B cell (primary cell): Measurements from ENCODE around the gene BROX.

Experiments used
- EZH2 ChIP-seq: IDR thresholded peaks from 2 replicates; pipeline ENCODE4 v1.6.1; 2012; ENCODE audit warnings: borderline replicate concordance, low read depth, mild to moderate bottlenecking, moderate library complexity, low read length; ENCODE audit not compliant: insufficient read depth, poor library complexity, severe bottlenecking
- TF ChIP-seq, protein P1 (sequence below): fragments of 200-600 bp; IDR thresholded peaks from one replicate; pipeline ENCODE4 v1.8.0; 2022; ENCODE audit warnings: antibody characterized with exemption, mild to moderate bottlenecking

DNA sequence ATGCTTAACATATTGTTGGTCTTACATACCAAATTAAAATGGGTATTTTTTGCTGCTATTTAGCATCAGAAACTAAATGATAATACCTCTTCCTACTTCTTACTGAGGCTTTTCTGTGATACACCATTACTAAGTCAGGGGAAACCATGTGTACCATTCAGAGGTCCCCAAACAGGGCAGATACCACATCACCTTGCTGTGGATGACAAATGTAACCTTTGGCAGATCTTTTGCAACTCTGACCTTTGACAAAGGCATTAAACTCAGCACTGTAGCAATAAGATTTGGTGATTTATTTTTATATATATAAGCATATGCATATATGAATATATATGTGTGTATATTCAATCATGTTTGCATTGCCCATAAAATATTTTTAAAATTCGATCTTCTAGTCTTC, 27.6 kb downstream of the BROX start:
- TF ChIP-seq, protein P1, sequence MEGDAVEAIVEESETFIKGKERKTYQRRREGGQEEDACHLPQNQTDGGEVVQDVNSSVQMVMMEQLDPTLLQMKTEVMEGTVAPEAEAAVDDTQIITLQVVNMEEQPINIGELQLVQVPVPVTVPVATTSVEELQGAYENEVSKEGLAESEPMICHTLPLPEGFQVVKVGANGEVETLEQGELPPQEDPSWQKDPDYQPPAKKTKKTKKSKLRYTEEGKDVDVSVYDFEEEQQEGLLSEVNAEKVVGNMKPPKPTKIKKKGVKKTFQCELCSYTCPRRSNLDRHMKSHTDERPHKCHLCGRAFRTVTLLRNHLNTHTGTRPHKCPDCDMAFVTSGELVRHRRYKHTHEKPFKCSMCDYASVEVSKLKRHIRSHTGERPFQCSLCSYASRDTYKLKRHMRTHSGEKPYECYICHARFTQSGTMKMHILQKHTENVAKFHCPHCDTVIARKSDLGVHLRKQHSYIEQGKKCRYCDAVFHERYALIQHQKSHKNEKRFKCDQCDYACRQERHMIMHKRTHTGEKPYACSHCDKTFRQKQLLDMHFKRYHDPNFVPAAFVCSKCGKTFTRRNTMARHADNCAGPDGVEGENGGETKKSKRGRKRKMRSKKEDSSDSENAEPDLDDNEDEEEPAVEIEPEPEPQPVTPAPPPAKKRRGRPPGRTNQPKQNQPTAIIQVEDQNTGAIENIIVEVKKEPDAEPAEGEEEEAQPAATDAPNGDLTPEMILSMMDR = no peak
- no peak for TF ChIP-seq EZH2
